Measurements from ENCODE around the gene MRPS10.

GRCh38 chr6:42200035-42200434 is 17.6 kb downstream of the MRPS10 start:
- TF ChIP-seq CTCF (IDR thresholded peaks at IDR 0.05; ENCODE audit: insufficient read depth, low read depth, low read length) (no peak), EZH2 (IDR thresholded peaks at IDR 0.05; ENCODE audit: insufficient read depth, low read length) (no peak)

Measured in astrocyte (in vitro differentiated cells and primary cell).